K562 (cell line): Measurements from ENCODE around the gene S1PR1. TPM values are rescaled to one million over a fixed set of nuclear protein-coding genes. Genes with fewer than 3 reads are reported as not detected.
A peak's percentile ranks its signal among the peaks of the same experiment; 100 is the strongest.

ENCODE experiments used
- ATAC-seq: fragments of 200-7000 bp; cut with Tn5 transposase; 3 replicates; pipeline ENCODE4 v1.9.1; 2020; ENCODE audit warnings: moderate library complexity
- Bru-seq: library from RNA; stranded (reverse); fragments of 400-500 nt; gene quantifications from one replicate; lab custom pipeline; 2021; lab: Mats Ljungman, UMichigan
- BruChase-seq, 2 experiments: library from RNA; stranded (reverse); fragments of 400-500 nt; gene quantifications; one replicate each; lab custom pipeline; 2021; lab: Mats Ljungman, UMichigan
- BruUV-seq: library from RNA; stranded (reverse); fragments of 400-500 nt; replicated peaks from 2 replicates; lab custom pipeline; 2021; lab: Mats Ljungman, UMichigan
- CTCF ChIA-PET: fragments of 300-600 bp; formaldehyde crosslinking; extraction: SDS; loops from one replicate; lab custom pipeline; 2021; ENCODE audit warnings: low intra/inter-chr PET ratio; lab: Yijun Ruan, JAX
- POLR2A ChIA-PET: fragments of 300-600, 350-650 bp; sonication (Branson Sonifier 250); formaldehyde crosslinking; extraction: SDS; loops from one replicate; lab custom pipeline; 2021; ENCODE audit warnings: antibody characterized with exemption, inconsistent platforms; lab: Yijun Ruan, JAX
- DNase-seq, 4 experiments: peaks; one replicate each; pipeline versions ENCODE4 v3.0.0 to v3.0.0-alpha.2; 2011 to 2018; ENCODE audit warnings: low spot score in 3 of 4, mixed read lengths in 3 of 4; ENCODE audit errors: extremely low read depth in 1 of 4
- FAIRE-seq: peaks from 2 replicates; lab custom pipeline; 2011; peaks lifted over from hg19 to GRCh38; lab: Jason Lieb, UNC
- H2AFZ ChIP-seq: 2 replicates; pipeline ENCODE4 v1.6.0; 2011; ENCODE audit warnings: low read depth, low read length, control low read depth, inconsistent platforms
- H3K27ac ChIP-seq: fragments of 200-600 bp; 3 replicates; pipeline ENCODE4 v1.8.0; 2011; ENCODE audit warnings: low read depth, mild to moderate bottlenecking, control low read depth, inconsistent platforms, low read length, moderate library complexity, mixed read lengths; ENCODE audit errors: extremely low read depth
- H3K27me3 ChIP-seq, 2 experiments: fragments of 300-600 bp in 1 of 2; 2 replicates in 1 of 2; 3 replicates in 1 of 2; pipeline versions ENCODE4 v1.6.0 to v1.8.0; 2011; ENCODE audit warnings: inconsistent platforms in 2 of 2, low read length in 2 of 2, mild to moderate bottlenecking in 1 of 2, mixed read lengths in 1 of 2, moderate library complexity in 1 of 2; ENCODE audit not compliant: control insufficient read depth in 2 of 2, insufficient read depth in 2 of 2
- H3K36me3 ChIP-seq: fragments of 300-600 bp; 3 replicates; pipeline ENCODE4 v1.8.0; 2011; ENCODE audit warnings: mild to moderate bottlenecking, low read length, inconsistent platforms; ENCODE audit not compliant: control insufficient read depth, insufficient read depth
- H3K4me1 ChIP-seq, 2 experiments: fragments of 200-600 bp in 1 of 2; replicated peaks in 1 of 2; 2 replicates in 1 of 2; 3 replicates in 1 of 2; pipeline versions ENCODE4 v1.5.1 to v1.8.0; 2011; ENCODE audit warnings: inconsistent platforms in 2 of 2, low read length in 2 of 2, mild to moderate bottlenecking in 1 of 2, mixed read lengths in 1 of 2, moderate library complexity in 1 of 2; ENCODE audit not compliant: control insufficient read depth in 2 of 2, insufficient read depth in 2 of 2
- H3K4me2 ChIP-seq: 2 replicates; pipeline ENCODE4 v1.6.1; 2011; ENCODE audit warnings: low read length, control low read depth, inconsistent platforms, mixed read lengths; ENCODE audit not compliant: insufficient read depth
- H3K4me3 ChIP-seq: fragments of 200-600 bp; sonication (generic), shearing (Covaris generic); 2 replicates; pipeline ENCODE4 v1.5.1; 2016; ENCODE audit warnings: control low read depth, inconsistent platforms
- H3K79me2 ChIP-seq: fragments of 200-600 bp; 3 replicates; pipeline ENCODE4 v1.8.0; 2011; ENCODE audit warnings: low read length, inconsistent platforms; ENCODE audit not compliant: control insufficient read depth, insufficient read depth
- H3K9ac ChIP-seq, 2 experiments: 2 replicates each; pipeline versions ENCODE4 v1.6.0 to v1.6.1; 2011; ENCODE audit warnings: low read depth in 2 of 2, low read length in 2 of 2, control low read depth in 1 of 2, inconsistent platforms in 1 of 2, mild to moderate bottlenecking in 1 of 2, mixed read lengths in 1 of 2; ENCODE audit not compliant: insufficient read depth in 1 of 2
- H3K9me1 ChIP-seq: one replicate; pipeline ENCODE4 v1.6.0; 2011; ENCODE audit warnings: inconsistent platforms, mild to moderate bottlenecking, low read length, moderate library complexity; ENCODE audit not compliant: control insufficient read depth, insufficient read depth
- H3K9me3 ChIP-seq: replicated peaks from 2 replicates; pipeline ENCODE4 v1.5.1; 2011; ENCODE audit warnings: low read depth, low read length, inconsistent platforms; ENCODE audit not compliant: control insufficient read depth, insufficient read depth
- H4K20me1 ChIP-seq: replicated peaks from 2 replicates; pipeline ENCODE4 v1.6.1; 2011; ENCODE audit warnings: low read length, inconsistent platforms, mixed read lengths; ENCODE audit not compliant: control insufficient read depth, insufficient read depth
- CBX8 ChIP-seq: fragments of 200-600 bp; sonication (generic); IDR thresholded peaks from 2 replicates; pipeline ENCODE4 v1.6.1; 2012; ENCODE audit warnings: borderline replicate concordance, mixed run types, low read depth, mild to moderate bottlenecking, moderate library complexity, mixed read lengths, low read length, control low read depth, inconsistent platforms; ENCODE audit not compliant: poor library complexity, severe bottlenecking; ENCODE audit errors: extremely low read depth
- FOXJ2 ChIP-seq: fragments of 200-800 bp; sonication (Bioruptor generic); IDR thresholded peaks from 2 replicates; pipeline ENCODE4 v1.6.1; 2016; ENCODE audit warnings: missing genetic modification characterization, missing compliant biosample characterization
- ILK ChIP-seq: fragments of 450-650 bp; IDR thresholded peaks from 2 replicates; pipeline ENCODE4 v1.6.1; 2016; ENCODE audit warnings: missing genetic modification characterization, low read depth, mild to moderate bottlenecking, missing compliant biosample characterization, moderate library complexity, borderline replicate concordance
- KLF16 ChIP-seq: IDR thresholded peaks from 2 replicates; pipeline ENCODE4 v1.6.1; 2016; ENCODE audit warnings: antibody characterized with exemption
- NCOA2 ChIP-seq, 2 experiments: fragments of 450-650 bp; IDR thresholded peaks; 2 replicates each; pipeline ENCODE4 v1.6.1; 2018; ENCODE audit warnings: mild to moderate bottlenecking in 2 of 2, moderate library complexity in 1 of 2; ENCODE audit not compliant: partially characterized antibody in 2 of 2
- NR0B1 ChIP-seq: fragments of 450-650 bp; IDR thresholded peaks from one replicate; pipeline ENCODE4 v1.6.1; 2018; ENCODE audit warnings: mild to moderate bottlenecking, moderate library complexity; ENCODE audit not compliant: partially characterized antibody
- SRSF7 ChIP-seq: fragments of 200-400 bp; formaldehyde crosslinking; optimal IDR thresholded peaks from 2 replicates; pipeline ENCODE3; 2017; ENCODE audit warnings: mild to moderate bottlenecking, low read depth, low read length
- STAG1 ChIP-seq: sonication (generic); formaldehyde crosslinking; IDR thresholded peaks from 2 replicates; pipeline ENCODE4 v1.5.0; 2020; ENCODE audit warnings: missing genetic modification reagents, borderline replicate concordance
- TARDBP ChIP-seq: fragments of 450-650 bp; IDR thresholded peaks from 2 replicates; pipeline ENCODE4 v1.6.1; 2016
- XRCC5 ChIP-seq: fragments of 200-400 bp; formaldehyde crosslinking; IDR thresholded peaks from 2 replicates; pipeline ENCODE4 v1.6.1; 2017; ENCODE audit warnings: low read depth, mild to moderate bottlenecking, low read length
- ZBTB7A ChIP-seq: IDR thresholded peaks from 2 replicates; pipeline ENCODE4 v1.6.1; 2011; ENCODE audit warnings: low read depth, mild to moderate bottlenecking, low read length, moderate library complexity, borderline replicate concordance; ENCODE audit not compliant: control insufficient read depth
- ZEB2 ChIP-seq: fragments of 450-650 bp; IDR thresholded peaks from 2 replicates; pipeline ENCODE4 v1.6.1; 2016
- WGBS: fragments of 100-300 bp; shearing (Covaris generic); methylation state at CpG from one replicate; pipeline ENCODE4 v1.1.6; 2016; ENCODE audit warnings: low coverage, mixed read lengths; ENCODE audit not compliant: insufficient coverage; ENCODE audit errors: missing lambda C conversion rate; 5-methylcytosine and 5-hydroxymethylcytosine counted together
- in situ Hi-C: fragments of 300-500 bp; cut with MboI; formaldehyde crosslinking; loops from 4 replicates; pipeline ENCODE4 v1.15.0; 2018; ENCODE audit warnings: inconsistent platforms, mixed read lengths
- intact Hi-C: fragments of 100-400 bp; cut with micrococcal nuclease; formaldehyde crosslinking; loops from 2 replicates; pipeline ENCODE4 v1.14.2; 2022
- long read RNA-seq, 3 experiments: library from polyadenylated mRNA in 2 of 3; library from RNA in 1 of 3; unstranded in 2 of 3; stranded (forward) in 1 of 3; transcript quantifications; one replicate each; pipeline ENCODE4 v2.0.0, GENCODE V29; 2019 to 2022
- polyA minus RNA-seq, 3 experiments: library from RNA; depleted of rRNA, polyadenylated mRNA; stranded (reverse); fragments of >200 nt; gene quantifications; 2 replicates each; pipeline ENCODE4 v1.2.3, GENCODE V29; 2011
- polyA plus RNA-seq, 8 experiments: library from polyadenylated mRNA; depleted of rRNA in 4 of 8; stranded (reverse) in 5 of 8; unstranded in 3 of 8; fragments of >200 nt; fragmentation: Nextera tagmentation in 2 of 8; fragmentation: Illumina TruSeq in 1 of 8; extraction: Ambion mirVana in 2 of 8; extraction: Trizol in 1 of 8; gene quantifications; 2 replicates each; pipeline versions ENCODE4 v1.2.1 to v1.2.3, GENCODE V29; 2011 to 2014; ENCODE audit warnings: inconsistent platforms in 1 of 8, missing spikeins in 1 of 8
- total RNA-seq, 7 experiments: library from RNA; depleted of rRNA in 6 of 7; stranded (reverse); fragments of >200 nt in 6 of 7; fragmentation: Illumina TruSeq in 2 of 7; extraction: Trizol in 2 of 7; gene quantifications; 2 replicates each; pipeline versions ENCODE4 v1.2.1 to v1.2.3, GENCODE V29; 2011 to 2021; ENCODE audit warnings: low replicate concordance in 1 of 7
- TF ChIP-seq, protein P1 (sequence below), 2 experiments: IDR thresholded peaks; 2 replicates each; pipeline ENCODE4 v1.6.1; 2012; ENCODE audit warnings: improper control_type of control experiment in 2 of 2, low read depth in 2 of 2, low read length in 2 of 2, borderline replicate concordance in 1 of 2

Gene S1PR1
- 0.93 and 1.5 TPM in 2 replicates for total RNA-seq (2011; cell fraction: chromatin; rRNA removed; ENCODE audit: low replicate concordance)
- total RNA-seq (2011; cell fraction: nucleolus; rRNA removed), result 0.92 and 1.3 TPM in 2 replicates
- total RNA-seq (2011; cell fraction: nucleoplasm; rRNA removed), result 0.61 and 0.73 TPM in 2 replicates
- total RNA-seq (2014; rRNA removed) (0.36 and 0.41 TPM in 2 replicates), total RNA-seq (2014; rRNA removed; fragmentation: Illumina TruSeq; extraction: Trizol) (0.29 and 0.32 TPM in 2 replicates), total RNA-seq (2015; rRNA removed; fragmentation: Illumina TruSeq; extraction: Trizol) (1.2 TPM in 2 replicates), total RNA-seq (2021) (0.73 and 1.1 TPM in 2 replicates), polyA plus RNA-seq (2011; rRNA removed) (0.85 and 1.0 TPM in 2 replicates), polyA plus RNA-seq (2014; fragmentation: Illumina TruSeq; extraction: Trizol) (0.43 and 0.54 TPM in 2 replicates), polyA plus RNA-seq (2014; fragmentation: Nextera tagmentation; extraction: Ambion mirVana) (under 1 TPM; 0.22 to 0.51 TPM), polyA plus RNA-seq (2014; rRNA removed) (0.32 and 0.34 TPM in 2 replicates), polyA minus RNA-seq (2011; rRNA and poly(A)+ RNA removed) (1.7 TPM in 2 replicates), Bru-seq, nascent RNA (percentile 27 among the genes with signal in this experiment), BruChase-seq, experiment 1, labeled RNA remaining after a 2-hour chase (percentile 17 among the genes with signal in this experiment), BruChase-seq, experiment 2, labeled RNA remaining after a 6-hour chase (percentile 5 among the genes with signal in this experiment)
- polyA plus RNA-seq (2011; cell fraction: cytosol; rRNA removed), result 1.4 and 1.7 TPM in 2 replicates
- polyA plus RNA-seq (2011; cell fraction: nucleus; rRNA removed), result 2.9 and 4.5 TPM in 2 replicates
- polyA plus RNA-seq (2012), result 1.6 and 1.9 TPM in 2 replicates
- 0.95 TPM in 1 of 2 replicates, not detected in the other for polyA minus RNA-seq (2011; cell fraction: cytosol; rRNA and poly(A)+ RNA removed)
- 2.7 and 3.4 TPM in 2 replicates for polyA minus RNA-seq (2011; cell fraction: nucleus; rRNA and poly(A)+ RNA removed)
- long read RNA-seq, experiment 1, result 0 reads
- long read RNA-seq, experiment 2, result 0 reads
- long read RNA-seq, experiment 3, result 0 reads

DNA sequence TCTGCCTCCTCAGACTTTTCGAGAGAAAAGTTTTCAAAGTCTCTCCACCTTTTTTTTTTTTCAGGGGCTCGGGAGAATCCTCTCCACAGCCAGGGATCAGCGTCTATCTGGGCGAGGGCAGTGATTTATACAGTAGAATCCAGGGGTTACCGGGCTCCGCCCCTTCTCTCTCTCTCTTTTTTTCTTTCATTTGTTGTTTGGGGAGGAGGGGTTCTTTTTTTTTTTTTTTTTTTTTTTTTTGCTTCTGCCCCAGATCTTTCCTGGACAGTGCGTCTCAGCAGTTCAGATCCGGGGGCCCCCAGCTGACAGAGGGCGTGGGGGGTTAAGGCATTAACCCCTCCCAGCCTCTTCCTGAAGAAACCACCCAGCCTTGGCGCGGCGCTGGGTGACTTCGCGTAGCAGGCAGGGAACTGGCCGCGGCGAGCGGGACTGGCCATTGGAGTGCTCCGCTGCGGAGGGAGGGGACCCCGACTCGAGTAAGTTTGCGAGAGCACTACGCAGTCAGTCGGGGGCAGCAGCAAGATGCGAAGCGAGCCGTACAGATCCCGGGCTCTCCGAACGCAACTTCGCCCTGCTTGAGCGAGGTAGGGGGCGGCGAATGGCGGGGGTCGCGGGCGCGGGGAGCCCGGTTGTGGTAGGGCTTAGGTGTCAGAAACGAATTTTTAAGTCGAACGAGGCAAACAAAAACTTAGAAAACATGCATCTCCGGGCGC is at the start of gene S1PR1:
Gene S1PR1, plus strand, starts transcription at position 504 of the 713 bp plus-strand sequence. CDS start 1,966 bp downstream, outside the sequence.
- POLR2A ChIA-PET, result interaction anchor here (0.8 kb wide), 1 partner anchor 9 kb away, joined by 3 read pairs; no protein-coding TSS in a partner anchor
- 1% methylated on average over 46 of the region's 46 CpGs for WGBS
- TF ChIP-seq, protein P1, sequence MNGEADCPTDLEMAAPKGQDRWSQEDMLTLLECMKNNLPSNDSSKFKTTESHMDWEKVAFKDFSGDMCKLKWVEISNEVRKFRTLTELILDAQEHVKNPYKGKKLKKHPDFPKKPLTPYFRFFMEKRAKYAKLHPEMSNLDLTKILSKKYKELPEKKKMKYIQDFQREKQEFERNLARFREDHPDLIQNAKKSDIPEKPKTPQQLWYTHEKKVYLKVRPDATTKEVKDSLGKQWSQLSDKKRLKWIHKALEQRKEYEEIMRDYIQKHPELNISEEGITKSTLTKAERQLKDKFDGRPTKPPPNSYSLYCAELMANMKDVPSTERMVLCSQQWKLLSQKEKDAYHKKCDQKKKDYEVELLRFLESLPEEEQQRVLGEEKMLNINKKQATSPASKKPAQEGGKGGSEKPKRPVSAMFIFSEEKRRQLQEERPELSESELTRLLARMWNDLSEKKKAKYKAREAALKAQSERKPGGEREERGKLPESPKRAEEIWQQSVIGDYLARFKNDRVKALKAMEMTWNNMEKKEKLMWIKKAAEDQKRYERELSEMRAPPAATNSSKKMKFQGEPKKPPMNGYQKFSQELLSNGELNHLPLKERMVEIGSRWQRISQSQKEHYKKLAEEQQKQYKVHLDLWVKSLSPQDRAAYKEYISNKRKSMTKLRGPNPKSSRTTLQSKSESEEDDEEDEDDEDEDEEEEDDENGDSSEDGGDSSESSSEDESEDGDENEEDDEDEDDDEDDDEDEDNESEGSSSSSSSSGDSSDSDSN (IDR thresholded peaks at IDR 0.05; ENCODE audit: borderline replicate concordance in 1 of 2, low read depth in 2 of 2, low read length in 2 of 2), result 0 out of 4 replicates have a peak, but pooled peaks of 1 of the 2 experiments have one; percentile 28
- no peak for TF ChIP-seq ZEB2
- TF ChIP-seq ILK (tag), result no peak
- TF ChIP-seq ZBTB7A, result 0 out of 2 replicates have a peak, but pooled peaks have one; percentile 42
- TF ChIP-seq XRCC5, result no peak
- TF ChIP-seq NR0B1, result no peak
- TF ChIP-seq FOXJ2, result no peak
- TF ChIP-seq KLF16, result no peak
- peak; percentile 97 for TF ChIP-seq CBX8
- TF ChIP-seq SRSF7, result no peak
- no peak for TF ChIP-seq TARDBP
- TF ChIP-seq STAG1, result no peak
- TF ChIP-seq NCOA2 (IDR thresholded peaks at IDR 0.05; ENCODE audit: partially characterized antibody in 2 of 2), result no peak

More for the DNA sequence above, at the start of gene S1PR1:
- no peaks in the 10 kb centered on the region for H4K20me1 ChIP-seq
- no peaks in the 10 kb centered on the region for H3K36me3 ChIP-seq
- peak within 1 kb of the TSS; percentile 27 for H3K4me3 ChIP-seq
- ATAC-seq (peak; percentile 44), FAIRE-seq (no peak), DNase-seq (peak in 1 of 4 experiments; percentile 18)
- peak within 1 kb of the TSS; percentile 67 for H2AFZ ChIP-seq
- BruUV-seq, result no TSS peak
- CTCF ChIA-PET, result no interaction called here
- H3K27me3 ChIP-seq, result peaks cover 0 to 23% of the 10 kb centered on the region in 2 experiments; a peak in 4 of 5 replicates
- intact Hi-C loops, result loop anchor here (1.0 to 5.0 kb wide), 3 partner anchors 44 to 209 kb away; partner anchors contain the start of gene DPH5
- no peaks in the 10 kb centered on the region for H3K9me3 ChIP-seq
- peaks cover 9 to 27% of the 10 kb centered on the region in 2 experiments; a peak in 4 of 5 replicates for H3K4me1 ChIP-seq
- H3K79me2 ChIP-seq, result no peaks in the 10 kb centered on the region
- no peaks in the 10 kb centered on the region for H3K9me1 ChIP-seq
- H3K27ac ChIP-seq, result no peak within 1 kb of the TSS
- H3K4me2 ChIP-seq, result peak within 1 kb of the TSS; percentile 50
- in situ Hi-C loops, result loop anchor here (5.0 kb wide), 1 partner anchor 51 kb away; no protein-coding TSS in a partner anchor
- peak within 1 kb of the TSS in 1 of 2 experiments; percentile 84; a peak in 2 of 4 replicates for H3K9ac ChIP-seq
